Suppressor macrophage (primary cell): ENCODE data around the gene EXOC1L.
"Not testable (repeated sequence)": the region's sequence is repeated elsewhere in the genome, so short reads cannot be mapped to it uniquely, and the experiment has no call there.

Source experiments
- DNase-seq, 4 experiments: peaks; one replicate each; pipeline ENCODE4 v3.0.0-alpha.2; 2020 to 2022

Gene EXOC1L

GRCh38 chr4:55838952-55839351 is 19.4 kb downstream of the EXOC1L start:
- no peak for DNase-seq

GRCh38 chr4:55840956-55841355 is 21.4 kb downstream of the EXOC1L start:
- DNase-seq: no peak

GRCh38 chr4:55841373-55842239 is 22.0 kb downstream of the EXOC1L start:
- DNase-seq: not testable (repeated sequence)

GRCh38 chr4:55842312-55842711 is 22.7 kb downstream of the EXOC1L start:
- not testable (repeated sequence) for DNase-seq

GRCh38 chr4:55849724-55850123 is 30.1 kb downstream of the EXOC1L start:
- DNase-seq: no peak

- no peak for DNase-seq
These were observed 32.3 kb downstream of the EXOC1L start for GRCh38 chr4:55851885-55852284.

GRCh38 chr4:55853484-55854046 is 34.0 kb downstream of the EXOC1L start, which contains the start of gene EXOC1:
TSS of gene EXOC1 (plus strand) at chr4:55853648. CDS start at chr4:55858324, 4,676 bp downstream.
- DNase-seq: peak; percentile 98

GRCh38 chr4:55854129-55854528 is 34.5 kb downstream of the EXOC1L start:
- DNase-seq: peak in 2 of 4 experiments; percentile 1 to 9

- DNase-seq: no peak
These were observed 38.0 kb downstream of the EXOC1L start for GRCh38 chr4:55857586-55857985.

GRCh38 chr4:55859711-55860110 is 40.1 kb downstream of the EXOC1L start:
- no peak for DNase-seq

GRCh38 chr4:55864577-55865223 is 45.1 kb downstream of the EXOC1L start:
- DNase-seq: no peak

GRCh38 chr4:55865228-55865806 is 45.7 kb downstream of the EXOC1L start:
- DNase-seq: peak in 2 of 4 experiments; percentile 7 to 16

- peak; percentile 40 to 83 (median 62) for DNase-seq
These were observed 46.8 kb downstream of the EXOC1L start for GRCh38 chr4:55866290-55866907.

GRCh38 chr4:55866973-55867574 is 47.5 kb downstream of the EXOC1L start:
- DNase-seq: peak; percentile 44 to 81 (median 76)

GRCh38 chr4:55868581-55869090 is 49.0 kb downstream of the EXOC1L start:
- no peak for DNase-seq

GRCh38 chr4:55871299-55871800 is 51.8 kb downstream of the EXOC1L start:
- no peak for DNase-seq

GRCh38 chr4:55874831-55875230 is 55.2 kb downstream of the EXOC1L start:
- no peak for DNase-seq

- no peak for DNase-seq
These were observed 56.8 kb downstream of the EXOC1L start for GRCh38 chr4:55876387-55876786.

GRCh38 chr4:55879224-55879623 is 59.6 kb downstream of the EXOC1L start:
- DNase-seq: no peak

- DNase-seq: no peak
These were observed 61.2 kb downstream of the EXOC1L start for GRCh38 chr4:55880652-55881280.
